Measurements from ENCODE around the gene DNAH8. TPM values are rescaled to one million over a fixed set of nuclear protein-coding genes. Genes with fewer than 3 reads are reported as not detected.
A peak's percentile ranks its signal among the peaks of the same experiment; 100 is the strongest.

DNAH8 gene
- total and polyA plus RNA-seq, 2 donors from 2014 or later: 0.50 TPM; not detected in 1

- H3K9me3 ChIP-seq (ENCODE audit: control insufficient read depth in 2 of 3, insufficient read depth in 1 of 3, low read length in 3 of 3): no peaks in the 10 kb centered on the region
- no peaks in the 10 kb centered on the region for H3K4me1 ChIP-seq (ENCODE audit: control insufficient read depth in 2 of 3, insufficient read depth in 2 of 3, low read depth in 1 of 3, low read length in 3 of 3)
- intact Hi-C loops (cut with DNase I): no loop called here
- H3K9ac ChIP-seq (ENCODE audit: low read length in 3 of 3): no peak within 1 kb of the TSS
- no peak within 1 kb of the TSS for H3K4me3 ChIP-seq (ENCODE audit: low read length in 3 of 3)
- H3K27ac ChIP-seq (ENCODE audit: low read depth in 2 of 2, low read length in 2 of 2): no peak within 1 kb of the TSS
- no peaks in the 10 kb centered on the region for H3K36me3 ChIP-seq (ENCODE audit: control insufficient read depth in 2 of 3, insufficient read depth in 3 of 3, low read length in 3 of 3)
- TF ChIP-seq, protein P1, sequence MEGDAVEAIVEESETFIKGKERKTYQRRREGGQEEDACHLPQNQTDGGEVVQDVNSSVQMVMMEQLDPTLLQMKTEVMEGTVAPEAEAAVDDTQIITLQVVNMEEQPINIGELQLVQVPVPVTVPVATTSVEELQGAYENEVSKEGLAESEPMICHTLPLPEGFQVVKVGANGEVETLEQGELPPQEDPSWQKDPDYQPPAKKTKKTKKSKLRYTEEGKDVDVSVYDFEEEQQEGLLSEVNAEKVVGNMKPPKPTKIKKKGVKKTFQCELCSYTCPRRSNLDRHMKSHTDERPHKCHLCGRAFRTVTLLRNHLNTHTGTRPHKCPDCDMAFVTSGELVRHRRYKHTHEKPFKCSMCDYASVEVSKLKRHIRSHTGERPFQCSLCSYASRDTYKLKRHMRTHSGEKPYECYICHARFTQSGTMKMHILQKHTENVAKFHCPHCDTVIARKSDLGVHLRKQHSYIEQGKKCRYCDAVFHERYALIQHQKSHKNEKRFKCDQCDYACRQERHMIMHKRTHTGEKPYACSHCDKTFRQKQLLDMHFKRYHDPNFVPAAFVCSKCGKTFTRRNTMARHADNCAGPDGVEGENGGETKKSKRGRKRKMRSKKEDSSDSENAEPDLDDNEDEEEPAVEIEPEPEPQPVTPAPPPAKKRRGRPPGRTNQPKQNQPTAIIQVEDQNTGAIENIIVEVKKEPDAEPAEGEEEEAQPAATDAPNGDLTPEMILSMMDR (IDR thresholded peaks at IDR 0.05; ENCODE audit: borderline replicate concordance, extremely low read depth, insufficient read depth): no peak
- FAIRE-seq (no peak), DNase-seq (peak in 3 of 5 donors; percentile 32 to 48 (median 38))
- H3K27me3 ChIP-seq (ENCODE audit: control insufficient read depth, insufficient read depth, low read length): peaks cover 7% of the 10 kb centered on the region
These were observed 333.6 kb downstream of the DNAH8 start, which contains the start of gene GLP1R for GRCh38 chr6:39048481-39049399. Gene GLP1R, plus strand, starts transcription at chr6:39048781. Its CDS starts 60 bp downstream, at chr6:39048841.

GRCh38 chr6:39049575-39050283 is 334.6 kb downstream of the DNAH8 start:
- DNase-seq: no peak
- Histone ChIP-seq H3K4me1 (ENCODE audit: control insufficient read depth in 2 of 3, insufficient read depth in 2 of 3, low read depth in 1 of 3, low read length in 3 of 3) (no peaks in the 10 kb centered on the region), H3K9ac (ENCODE audit: low read length in 3 of 3) (no peak overlapping the region), H3K27me3 (ENCODE audit: control insufficient read depth, insufficient read depth, low read length) (peaks cover 7% of the 10 kb centered on the region), H3K27ac (ENCODE audit: low read depth in 2 of 2, low read length in 2 of 2) (no peak overlapping the region), H3K4me3 (ENCODE audit: low read length in 3 of 3) (no peak overlapping the region), H3K9me3 (ENCODE audit: control insufficient read depth in 2 of 3, insufficient read depth in 1 of 3, low read length in 3 of 3) (no peaks in the 10 kb centered on the region), H3K36me3 (ENCODE audit: control insufficient read depth in 2 of 3, insufficient read depth in 3 of 3, low read length in 3 of 3) (no peaks in the 10 kb centered on the region)
- TF ChIP-seq, protein P1 (IDR thresholded peaks at IDR 0.05; ENCODE audit: borderline replicate concordance, extremely low read depth, insufficient read depth): no peak
- intact Hi-C loops (cut with DNase I): no loop called here
- FAIRE-seq: no peak

DNA sequence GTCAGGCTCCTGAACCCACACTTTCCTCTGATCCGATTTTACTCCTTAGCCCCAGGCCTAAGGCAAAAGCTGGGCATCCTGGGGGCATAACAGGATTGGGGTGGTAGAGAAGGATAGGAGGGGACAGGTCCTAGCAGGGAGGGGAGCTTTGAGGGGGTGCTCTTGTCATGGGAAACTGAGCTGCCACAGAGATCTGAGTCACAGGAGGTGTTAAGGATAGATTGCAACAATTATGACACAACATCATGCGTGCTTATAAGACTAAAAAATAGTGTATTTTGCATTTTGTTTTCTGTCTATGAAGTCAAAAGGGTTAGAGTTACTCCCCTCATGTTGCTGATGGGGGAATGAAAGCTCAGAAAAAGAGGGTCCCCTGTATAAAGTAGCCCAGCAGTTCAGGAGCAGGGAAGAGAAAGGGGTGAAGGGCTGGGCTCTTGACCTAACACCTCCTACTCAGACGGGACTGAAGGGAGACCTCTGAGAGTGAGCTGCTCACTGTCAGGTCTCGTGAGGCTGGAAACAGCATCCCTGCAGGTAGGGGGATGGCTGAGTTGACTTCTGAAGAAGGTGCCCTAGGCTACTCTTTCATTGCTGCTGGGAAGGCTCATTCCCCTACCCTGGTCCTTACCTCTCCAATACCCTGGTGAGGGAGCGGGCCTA is 335.5 kb downstream of the DNAH8 start:
- intact Hi-C loops (cut with DNase I): no loop called here
- FAIRE-seq: no peak
- no peaks in the 10 kb centered on the region for H3K36me3 ChIP-seq (ENCODE audit: control insufficient read depth in 2 of 3, insufficient read depth in 3 of 3, low read length in 3 of 3)
- H3K4me1 ChIP-seq (ENCODE audit: control insufficient read depth in 2 of 3, insufficient read depth in 2 of 3, low read depth in 1 of 3, low read length in 3 of 3): no peaks in the 10 kb centered on the region
- TF ChIP-seq, protein P1 (IDR thresholded peaks at IDR 0.05; ENCODE audit: borderline replicate concordance, extremely low read depth, insufficient read depth): no peak
- no peak for DNase-seq
- H3K27me3 ChIP-seq (ENCODE audit: control insufficient read depth, insufficient read depth, low read length): peaks cover 7% of the 10 kb centered on the region
- no peak overlapping the region for H3K9ac ChIP-seq (ENCODE audit: low read length in 3 of 3)
- H3K27ac ChIP-seq (ENCODE audit: low read depth in 2 of 2, low read length in 2 of 2): no peak overlapping the region
- no peaks in the 10 kb centered on the region for H3K9me3 ChIP-seq (ENCODE audit: control insufficient read depth in 2 of 3, insufficient read depth in 1 of 3, low read length in 3 of 3)
- no peak overlapping the region for H3K4me3 ChIP-seq (ENCODE audit: low read length in 3 of 3)

Measured in kidney (tissue), 14 donors.